Measurements from ENCODE around the gene ASPDH. TPM values are rescaled to one million over a fixed set of nuclear protein-coding genes. Genes with fewer than 3 reads are reported as not detected.

ASPDH gene
- total RNA-seq, 4 donors from 2014 or later: not detected

DNA sequence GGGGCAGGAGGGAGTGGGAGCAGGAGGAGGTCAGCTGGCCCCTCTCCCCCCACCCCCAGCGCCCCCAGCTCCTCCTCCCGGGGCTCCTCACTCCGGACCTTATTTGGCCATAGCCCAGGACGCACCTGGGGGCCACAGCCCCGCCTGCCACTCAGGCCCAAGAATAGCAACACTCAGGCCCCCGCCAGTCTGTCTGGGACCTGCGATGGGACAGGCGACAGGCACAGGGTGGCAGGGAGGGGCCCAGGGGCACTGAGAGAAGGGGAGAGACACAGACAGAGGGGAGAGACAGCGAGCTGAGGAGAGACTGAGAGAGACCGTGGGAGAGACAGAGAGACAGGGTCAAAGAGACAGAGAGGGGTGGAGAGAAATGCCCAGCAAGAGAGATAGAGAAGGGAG lies 13.0 kb downstream of the ASPDH start:
- Histone ChIP-seq H3K36me3 (no peaks in the 10 kb centered on the region), H3K27me3 (no peaks in the 10 kb centered on the region), H3K4me3 (no peak overlapping the region), H3K27ac (no peak overlapping the region), H3K9me3 (no peaks in the 10 kb centered on the region), H3K4me1 (peaks cover 0 to 7% (median 6%) of the 10 kb centered on the region in 4 donors)
- TF ChIP-seq EP300 (IDR thresholded peaks at IDR 0.05; ENCODE audit: low read depth) (no peak), POLR2AphosphoS5 (IDR thresholded peaks at IDR 0.05) (no peak), CTCF (IDR thresholded peaks at IDR 0.05) (no peak)
- DNase-seq: no peak
- in situ Hi-C loops (cut with MboI; ENCODE audit: low pct_ligation_motif_present in 1 of 4, low pct_unique_long_range_greater_than_20kb in 1 of 4, low sequenced_read_pairs in 3 of 4) (no loop called here), intact Hi-C loops (cut with DNase I; ENCODE audit: low total_unique reads) (loop anchor here (5.0 kb wide), 1 partner anchor 618 kb away; no protein-coding TSS in a partner anchor)
- WGBS, 2 donors (ENCODE audit: low coverage in 1 of 2): 25 to 58% methylated on average over 4 to 10 of the region's 10 CpGs

GRCh38 chr19:50500060-50500752 lies 13.5 kb downstream of the ASPDH start:
- in situ Hi-C loops (cut with MboI; ENCODE audit: low pct_ligation_motif_present in 1 of 4, low pct_unique_long_range_greater_than_20kb in 1 of 4, low sequenced_read_pairs in 3 of 4) (no loop called here), intact Hi-C loops (cut with DNase I; ENCODE audit: low total_unique reads) (loop anchor here (5.0 kb wide), 1 partner anchor 618 kb away; no protein-coding TSS in a partner anchor)
- H3K36me3 ChIP-seq: no peaks in the 10 kb centered on the region
- DNase-seq: no peak
- H3K4me3 ChIP-seq: no peak overlapping the region
- H3K27ac ChIP-seq: no peak overlapping the region
- peaks cover 0 to 7% (median 6%) of the 10 kb centered on the region in 4 donors for H3K4me1 ChIP-seq
- WGBS, 2 donors (ENCODE audit: low coverage in 1 of 2): 66% methylated on average over 26 of the region's 27 CpGs; no CpG with 5 or more reads in 1 of the 2 donors
- TF ChIP-seq POLR2A (IDR thresholded peaks at IDR 0.05): no peak
- TF ChIP-seq POLR2AphosphoS5 (IDR thresholded peaks at IDR 0.05): no peak
- TF ChIP-seq EP300 (IDR thresholded peaks at IDR 0.05; ENCODE audit: low read depth): no peak
- no peak for TF ChIP-seq CTCF (IDR thresholded peaks at IDR 0.05)
- H3K27me3 ChIP-seq: no peaks in the 10 kb centered on the region
- H3K9me3 ChIP-seq: no peaks in the 10 kb centered on the region

- H3K9me3 ChIP-seq: no peaks in the 10 kb centered on the region
- intact Hi-C loops (cut with DNase I; ENCODE audit: low total_unique reads): no loop called here
- in situ Hi-C loops (cut with MboI; ENCODE audit: low pct_ligation_motif_present in 1 of 4, low pct_unique_long_range_greater_than_20kb in 1 of 4, low sequenced_read_pairs in 3 of 4): no loop called here
- peaks cover 0 to 7% (median 6%) of the 10 kb centered on the region in 4 donors for H3K4me1 ChIP-seq
- no peak for TF ChIP-seq EP300 (IDR thresholded peaks at IDR 0.05; ENCODE audit: low read depth)
- TF ChIP-seq POLR2A (IDR thresholded peaks at IDR 0.05): no peak
- TF ChIP-seq CTCF (IDR thresholded peaks at IDR 0.05): no peak
- no peak for TF ChIP-seq POLR2AphosphoS5 (IDR thresholded peaks at IDR 0.05)
- H3K36me3 ChIP-seq: no peaks in the 10 kb centered on the region
- DNase-seq: no peak
- no peaks in the 10 kb centered on the region for H3K27me3 ChIP-seq
- WGBS, 2 donors (ENCODE audit: low coverage in 1 of 2): 82 to 86% methylated on average over 9 to 11 of the region's 11 CpGs
- H3K27ac ChIP-seq: no peak overlapping the region
- H3K4me3 ChIP-seq: no peak overlapping the region
Observed at GRCh38 chr19:50498219-50499056, 15.3 kb downstream of the ASPDH start.

GRCh38 chr19:50497022-50497405 lies 16.7 kb downstream of the ASPDH start:
- DNase-seq: no peak
- Histone ChIP-seq H3K9me3 (no peaks in the 10 kb centered on the region), H3K4me1 (peaks cover 0 to 11% (median 6%) of the 10 kb centered on the region in 4 donors), H3K27me3 (no peaks in the 10 kb centered on the region), H3K27ac (no peak overlapping the region), H3K36me3 (no peaks in the 10 kb centered on the region), H3K4me3 (no peak overlapping the region)
- TF ChIP-seq CTCF (IDR thresholded peaks at IDR 0.05) (no peak), EP300 (IDR thresholded peaks at IDR 0.05; ENCODE audit: low read depth) (no peak), POLR2A (IDR thresholded peaks at IDR 0.05) (no peak), POLR2AphosphoS5 (IDR thresholded peaks at IDR 0.05) (no peak)
- in situ Hi-C loops (cut with MboI; ENCODE audit: low pct_ligation_motif_present in 1 of 4, low pct_unique_long_range_greater_than_20kb in 1 of 4, low sequenced_read_pairs in 3 of 4): no loop called here
- intact Hi-C loops (cut with DNase I; ENCODE audit: low total_unique reads): no loop called here
- WGBS, 2 donors (ENCODE audit: low coverage in 1 of 2): 61 to 85% methylated on average over 3 to 8 of the region's 8 CpGs

Data from transverse colon (tissue), 4 donors.